Immature natural killer cell (primary cell): ENCODE measurements around the gene DAZAP2. TPM values are rescaled to one million over a fixed set of nuclear protein-coding genes. Genes with fewer than 3 reads are reported as not detected.
"Not testable (repeated sequence)": the region's sequence is repeated elsewhere in the genome, so short reads cannot be mapped to it uniquely, and the experiment has no call there.

ENCODE experiments used
- DNase-seq, 3 donors: peaks; one replicate each; pipeline ENCODE4 v3.0.0; 2022; ENCODE audit warnings: mixed read lengths in 1 of 3
- H3K27ac Mint-ChIP-seq, 6 donors: one replicate each; pipeline ENCODE4 v1.8.0; 2020; ENCODE audit warnings: mixed read lengths in 6 of 6, mild to moderate bottlenecking in 5 of 6, inconsistent platforms in 4 of 6, moderate library complexity in 3 of 6
- H3K27me3 Mint-ChIP-seq, 3 donors: one replicate each; pipeline ENCODE4 v1.8.0; 2020 to 2021; ENCODE audit warnings: low read depth in 3 of 3, mild to moderate bottlenecking in 3 of 3, mixed read lengths in 3 of 3, moderate library complexity in 3 of 3, inconsistent platforms in 1 of 3
- H3K36me3 Mint-ChIP-seq, 3 donors: one replicate each; pipeline ENCODE4 v1.8.0; 2020; ENCODE audit warnings: mixed read lengths in 3 of 3, inconsistent platforms in 2 of 3, mild to moderate bottlenecking in 2 of 3
- H3K4me1 Mint-ChIP-seq, 2 donors: one replicate each; pipeline ENCODE4 v1.8.0; 2020; ENCODE audit warnings: inconsistent platforms in 2 of 2, mild to moderate bottlenecking in 2 of 2, mixed read lengths in 2 of 2, moderate library complexity in 1 of 2
- H3K4me3 Mint-ChIP-seq, 5 donors: one replicate each; pipeline ENCODE4 v1.8.0; 2020; ENCODE audit warnings: mild to moderate bottlenecking in 5 of 5, mixed read lengths in 5 of 5, inconsistent platforms in 3 of 5, moderate library complexity in 3 of 5
- H3K9me3 Mint-ChIP-seq, 6 donors: one replicate each; pipeline ENCODE4 v1.8.0; 2020; ENCODE audit warnings: mild to moderate bottlenecking in 6 of 6, mixed read lengths in 6 of 6, inconsistent platforms in 4 of 6, moderate library complexity in 3 of 6
- polyA plus RNA-seq, 3 donors: library from polyadenylated mRNA; unstranded; fragments of 300-500 nt; fragmentation: Illumina TruSeq; gene quantifications; one replicate each; pipeline ENCODE4 v1.2.3, GENCODE V29; 2021

Gene DAZAP2
- polyA plus RNA-seq, 3 donors from 2014 or later: 1,137 to 2,830 (median 1,368) TPM

DNA sequence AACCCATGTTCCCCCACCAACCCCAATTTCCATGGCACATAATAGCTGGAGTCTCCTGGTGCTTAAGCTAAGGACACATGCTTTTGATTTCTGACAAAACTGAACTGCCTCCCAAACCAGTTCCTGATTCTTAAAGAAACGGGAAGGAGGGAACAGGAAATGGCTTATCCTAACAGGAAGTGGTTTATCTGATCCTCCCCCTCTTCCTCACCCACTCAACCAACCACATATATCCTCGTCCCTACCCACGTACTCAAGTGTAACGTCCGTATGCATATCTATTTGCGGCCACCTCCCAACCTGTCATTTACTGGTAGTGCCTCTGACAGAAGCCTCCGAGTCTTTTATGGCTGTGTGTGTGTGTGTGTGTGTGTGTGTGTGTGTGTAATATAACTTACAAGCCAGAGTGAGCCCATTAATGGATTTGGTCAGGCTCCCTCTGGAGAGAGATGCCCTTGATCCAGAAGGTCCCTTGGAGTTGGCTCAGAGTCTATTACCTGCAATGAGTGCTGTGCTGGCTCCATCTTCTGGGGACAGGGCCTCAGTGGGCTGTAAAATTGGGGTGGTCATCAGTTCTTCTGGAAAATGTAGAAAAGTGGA is 7.7 kb downstream of the DAZAP2 start:
- Mint-ChIP-seq H3K36me3 (peaks cover 0 to 22% (median 12%) of the 10 kb centered on the region in 3 donors), H3K4me1 (peaks cover 46 to 62% of the 10 kb centered on the region in 2 donors), H3K27ac (peak overlapping the region; percentile 82 to 92 (median 88))

DNA sequence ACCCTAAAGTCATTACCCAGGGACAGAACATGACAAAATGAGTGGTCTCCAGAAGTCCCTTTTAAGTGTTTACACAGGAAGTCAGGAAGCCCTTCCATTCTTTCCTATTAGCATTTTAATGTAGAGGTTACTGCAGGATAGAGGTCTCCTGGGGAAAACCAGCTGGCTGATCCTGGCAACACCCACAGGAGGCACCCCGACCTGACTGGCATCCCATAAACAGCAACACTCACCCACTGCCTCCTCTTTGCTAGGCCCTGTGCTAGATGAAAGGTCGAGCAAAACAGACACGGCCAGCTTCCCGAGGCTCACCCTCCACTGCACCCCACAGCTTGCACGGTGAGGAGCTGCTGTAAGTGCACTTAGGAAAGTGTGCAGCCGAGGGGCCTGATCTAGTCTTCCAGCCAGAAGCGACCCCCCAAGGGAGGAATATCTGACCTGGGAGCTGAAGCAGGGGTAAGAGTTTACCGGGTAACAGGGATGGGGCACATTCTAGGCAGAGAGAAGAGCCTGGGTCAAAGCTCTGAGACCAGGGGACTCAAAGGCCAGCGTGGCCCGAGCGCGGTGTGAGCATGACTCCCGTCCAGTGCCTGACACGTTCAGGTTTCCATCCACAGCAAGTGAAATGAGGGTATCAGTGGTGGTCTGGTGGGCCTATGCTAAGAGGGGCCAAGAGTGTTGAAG is 9.0 kb downstream of the DAZAP2 start:
- DNase-seq: no peak

More for the DNA sequence above, 7.7 kb downstream of the DAZAP2 start:
- peak overlapping the region; percentile 9 to 59 (median 22) for H3K4me3 Mint-ChIP-seq
- peaks cover 2 to 13% (median 3%) of the 10 kb centered on the region in 3 donors for H3K27me3 Mint-ChIP-seq
- no peaks in the 10 kb centered on the region for H3K9me3 Mint-ChIP-seq
- peak; percentile 31 to 50 (median 48) for DNase-seq

GRCh38 chr12:51253276-51253675 is 14.7 kb downstream of the DAZAP2 start:
- Mint-ChIP-seq H3K36me3 (peaks cover 0 to 18% (median 4%) of the 10 kb centered on the region in 3 donors), H3K27ac (no peak overlapping the region), H3K4me1 (peaks cover 3 to 7% of the 10 kb centered on the region in 2 donors), H3K27me3 (peaks cover 0 to 3% (median 1%) of the 10 kb centered on the region in 3 donors), H3K4me3 (no peak overlapping the region), H3K9me3 (peaks cover 0 to 2% (median 0%) of the 10 kb centered on the region in 6 donors)
- no peak for DNase-seq

More for the DNA sequence above, 9.0 kb downstream of the DAZAP2 start:
- Mint-ChIP-seq H3K27ac (peak overlapping the region; percentile 82 to 92 (median 88)), H3K4me3 (peak overlapping the region in 3 of 5 donors; percentile 29 to 47 (median 41)), H3K36me3 (peaks cover 0 to 13% (median 5%) of the 10 kb centered on the region in 3 donors), H3K9me3 (no peaks in the 10 kb centered on the region), H3K4me1 (peaks cover 37 to 49% of the 10 kb centered on the region in 2 donors), H3K27me3 (peaks cover 2 to 13% (median 3%) of the 10 kb centered on the region in 3 donors)

DNA sequence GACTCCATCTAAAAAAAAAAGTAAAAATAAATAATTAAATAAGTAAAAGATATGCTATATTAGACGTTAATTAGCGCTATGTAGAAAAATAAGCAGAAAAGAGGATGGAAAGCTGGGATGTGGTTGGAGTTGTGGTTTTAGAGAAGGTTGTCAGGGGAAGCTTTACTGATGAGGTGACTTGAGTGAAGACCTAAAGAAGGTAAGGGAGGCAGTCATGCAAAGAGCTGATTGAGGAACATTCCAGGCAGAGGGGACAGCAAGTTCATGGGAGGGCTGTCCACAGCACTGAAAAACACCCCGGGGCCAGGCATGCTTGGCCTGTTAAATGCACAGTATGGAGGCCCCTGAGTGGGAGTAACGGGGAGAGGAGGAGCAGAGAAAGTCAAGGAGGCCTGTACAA is 15.9 kb downstream of the DAZAP2 start:
- Mint-ChIP-seq H3K36me3 (peaks cover 0 to 18% (median 4%) of the 10 kb centered on the region in 3 donors), H3K4me1 (peaks cover 0 to 2% of the 10 kb centered on the region in 2 donors), H3K27me3 (peaks cover 0 to 1% (median 0%) of the 10 kb centered on the region in 3 donors), H3K9me3 (peaks cover 0 to 2% (median 0%) of the 10 kb centered on the region in 6 donors), H3K4me3 (no peak overlapping the region), H3K27ac (peak overlapping the region in 3 of 6 donors; percentile 29 to 63 (median 32))
- DNase-seq: no peak

- not testable (repeated sequence) for H3K4me1 Mint-ChIP-seq, H3K9me3 Mint-ChIP-seq, H3K27ac Mint-ChIP-seq, DNase-seq, H3K27me3 Mint-ChIP-seq, H3K4me3 Mint-ChIP-seq
- peaks cover 0 to 12% (median 0%) of the 10 kb centered on the region in 3 donors for H3K36me3 Mint-ChIP-seq
These were observed 21.0 kb downstream of the DAZAP2 start for GRCh38 chr12:51259600-51259999.

- DNase-seq: no peak
- Mint-ChIP-seq H3K4me3 (no peak overlapping the region), H3K27ac (peak overlapping the region in 1 of 6 donors; percentile 36), H3K4me1 (peaks cover 19 to 20% of the 10 kb centered on the region in 2 donors), H3K9me3 (no peaks in the 10 kb centered on the region), H3K27me3 (peaks cover 0 to 1% (median 0%) of the 10 kb centered on the region in 3 donors), H3K36me3 (peaks cover 0 to 6% (median 0%) of the 10 kb centered on the region in 3 donors)
These were observed 24.1 kb downstream of the DAZAP2 start for GRCh38 chr12:51262758-51263177.

- Mint-ChIP-seq H3K27ac (no peak overlapping the region), H3K36me3 (peaks cover 0 to 6% (median 0%) of the 10 kb centered on the region in 3 donors), H3K4me3 (no peak overlapping the region), H3K27me3 (peaks cover 0 to 1% (median 0%) of the 10 kb centered on the region in 3 donors), H3K9me3 (no peaks in the 10 kb centered on the region), H3K4me1 (peaks cover 21 to 24% of the 10 kb centered on the region in 2 donors)
- DNase-seq: no peak
These were observed 24.7 kb downstream of the DAZAP2 start for GRCh38 chr12:51263341-51263740.

DNA sequence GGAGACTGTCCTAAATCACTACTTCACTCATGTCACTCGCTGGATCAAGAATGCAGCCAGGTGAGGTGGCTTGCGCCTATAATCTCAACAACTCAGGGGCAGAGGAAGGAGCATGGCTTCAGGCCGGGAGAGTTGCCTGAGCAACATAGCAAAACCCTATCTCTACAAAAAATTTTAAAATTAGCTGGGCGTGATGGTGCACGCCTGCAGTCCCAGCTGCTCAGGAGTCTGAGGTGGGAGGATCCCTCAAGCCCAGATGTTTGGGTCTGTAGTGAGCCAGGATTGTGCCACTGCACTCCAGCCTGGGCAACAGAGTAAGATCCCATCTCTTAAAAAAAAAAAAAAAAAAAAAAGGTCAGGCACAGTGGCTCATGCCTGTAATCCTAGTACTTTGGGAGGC is 25.7 kb downstream of the DAZAP2 start:
- H3K9me3 Mint-ChIP-seq: no peaks in the 10 kb centered on the region
- H3K27me3 Mint-ChIP-seq: peaks cover 0 to 1% (median 0%) of the 10 kb centered on the region in 3 donors
- DNase-seq: no peak
- H3K4me3 Mint-ChIP-seq: peak overlapping the region in 1 of 5 donors; percentile 39
- H3K4me1 Mint-ChIP-seq: peaks cover 30 to 32% of the 10 kb centered on the region in 2 donors
- H3K27ac Mint-ChIP-seq: peak overlapping the region in 4 of 6 donors; percentile 73 to 88 (median 82)
- H3K36me3 Mint-ChIP-seq: peaks cover 0 to 6% (median 0%) of the 10 kb centered on the region in 3 donors

- Mint-ChIP-seq H3K27me3 (peaks cover 0 to 2% (median 1%) of the 10 kb centered on the region in 3 donors), H3K4me1 (peaks cover 33 to 36% of the 10 kb centered on the region in 2 donors), H3K9me3 (no peaks in the 10 kb centered on the region), H3K27ac (peak overlapping the region; percentile 81 to 95 (median 92)), H3K36me3 (peaks cover 0 to 6% (median 0%) of the 10 kb centered on the region in 3 donors), H3K4me3 (peak overlapping the region; percentile 64 to 85 (median 81))
- peak; percentile 66 to 72 (median 68) for DNase-seq
These were observed 26.4 kb downstream of the DAZAP2 start for GRCh38 chr12:51265024-51265423.

- Mint-ChIP-seq H3K36me3 (peaks cover 0 to 6% (median 0%) of the 10 kb centered on the region in 3 donors), H3K27me3 (peaks cover 5 to 9% (median 8%) of the 10 kb centered on the region in 3 donors), H3K4me1 (peaks cover 38 to 40% of the 10 kb centered on the region in 2 donors), H3K9me3 (no peaks in the 10 kb centered on the region), H3K27ac (peak overlapping the region; percentile 75 to 93 (median 87)), H3K4me3 (peak overlapping the region; percentile 90 to 93 (median 90))
- DNase-seq: peak in 1 of 3 donors; percentile 38
These were observed 30.8 kb downstream of the DAZAP2 start for GRCh38 chr12:51269174-51270066.

DNA sequence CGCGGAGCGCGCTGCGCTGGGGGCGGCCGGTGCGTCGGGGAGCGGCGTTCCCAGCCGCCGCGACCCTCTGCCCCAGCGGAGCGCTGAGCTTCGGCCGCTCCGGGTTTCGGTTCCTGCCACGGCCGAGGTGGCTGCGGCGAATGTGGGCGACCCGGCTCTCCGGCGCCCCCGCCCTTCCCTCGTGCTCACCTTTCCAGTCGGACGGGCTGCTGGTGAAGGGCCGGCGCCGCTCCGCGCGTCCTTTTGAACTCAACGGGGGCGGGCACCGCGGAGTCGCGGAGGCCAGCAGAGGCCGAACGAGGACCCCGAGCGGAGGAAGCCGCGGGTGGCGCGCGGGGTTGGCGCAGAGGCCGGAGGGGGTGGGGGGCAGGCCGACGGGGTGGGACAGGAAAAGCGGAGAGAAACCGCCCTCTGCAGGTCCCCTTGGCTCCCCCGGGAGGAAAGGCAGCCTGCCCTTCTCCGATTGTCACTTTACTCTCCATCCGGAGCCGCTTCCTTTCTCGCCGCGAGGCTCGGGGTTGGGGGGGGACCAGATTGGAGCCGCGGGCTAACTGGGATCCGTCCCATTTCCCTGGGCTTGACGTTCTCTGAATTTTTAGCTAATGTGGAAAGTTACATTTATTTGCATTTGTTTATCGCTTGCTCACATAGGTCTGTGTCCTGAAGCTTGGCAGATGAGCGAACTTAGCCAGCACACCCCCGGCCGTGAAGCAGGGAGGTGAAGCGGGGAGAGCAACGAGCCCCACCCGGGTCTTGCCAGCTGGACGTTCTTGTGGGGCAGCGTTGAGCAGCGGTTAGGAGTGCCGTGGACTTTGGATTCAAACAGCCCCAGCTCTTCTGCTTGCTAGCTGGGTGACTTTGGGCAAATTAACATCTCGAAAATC is 31.7 kb downstream of the DAZAP2 start, which contains the start of gene SMAGP:
TSS of gene SMAGP (minus strand) at position 349 of the 884 bp plus-strand sequence. CDS start 1,137 bp downstream, outside the sequence.
- Mint-ChIP-seq H3K27me3 (peaks cover 5 to 9% (median 8%) of the 10 kb centered on the region in 3 donors), H3K27ac (peak within 1 kb of the TSS; percentile 77 to 93 (median 87)), H3K9me3 (no peaks in the 10 kb centered on the region), H3K4me1 (peaks cover 32 to 33% of the 10 kb centered on the region in 2 donors), H3K36me3 (peaks cover 0 to 4% (median 0%) of the 10 kb centered on the region in 3 donors), H3K4me3 (peak within 1 kb of the TSS; percentile 91 to 99 (median 95))
- DNase-seq: peak; percentile 71 to 75 (median 73)

- no peak for DNase-seq
- peaks cover 27 to 28% of the 10 kb centered on the region in 2 donors for H3K4me1 Mint-ChIP-seq
- H3K4me3 Mint-ChIP-seq: peak overlapping the region; percentile 91 to 99 (median 95)
- H3K27ac Mint-ChIP-seq: peak overlapping the region; percentile 74 to 91 (median 84)
- H3K36me3 Mint-ChIP-seq: no peaks in the 10 kb centered on the region
- H3K27me3 Mint-ChIP-seq: peaks cover 5 to 9% (median 8%) of the 10 kb centered on the region in 3 donors
- H3K9me3 Mint-ChIP-seq: no peaks in the 10 kb centered on the region
These were observed 32.4 kb downstream of the DAZAP2 start for GRCh38 chr12:51270951-51271518.
